BJ (cell line): Measurements from ENCODE around the gene ETHE1. TPM values are rescaled to one million over a fixed set of nuclear protein-coding genes. Genes with fewer than 3 reads are reported as not detected.

Experiments used
- CTCF ChIA-PET: fragments of 350-600 bp; formaldehyde crosslinking; extraction: SDS; loops from one replicate; lab custom pipeline; 2021; ENCODE audit warnings: antibody characterized with exemption, inconsistent platforms; lab: Yijun Ruan, JAX
- POLR2A ChIA-PET: fragments of 300-600 bp; sonication (Branson Sonifier 250); formaldehyde crosslinking; extraction: SDS; loops from one replicate; lab custom pipeline; 2021; ENCODE audit warnings: antibody characterized with exemption; lab: Charles Lee
- DNase-seq: peaks from one replicate; pipeline ENCODE4 v3.0.0-alpha.2; 2011; ENCODE audit warnings: low read depth
- H3K27me3 ChIP-seq: 2 replicates; pipeline ENCODE4 v1.6.0; 2011; ENCODE audit warnings: low read length; ENCODE audit not compliant: control insufficient read depth, insufficient read depth
- H3K36me3 ChIP-seq: 2 replicates; pipeline ENCODE4 v1.5.1; 2011; ENCODE audit warnings: low read length; ENCODE audit not compliant: control insufficient read depth, insufficient read depth
- H3K4me3 ChIP-seq: 2 replicates; pipeline ENCODE4 v1.5.1; 2011; ENCODE audit warnings: low read depth, mild to moderate bottlenecking, control low read depth, low read length
- polyA plus RNA-seq: library from polyadenylated mRNA; depleted of rRNA; stranded (reverse); fragments of >200 nt; gene quantifications from 2 replicates; pipeline ENCODE4 v1.2.3, GENCODE V29; 2011
- TF ChIP-seq, protein P1 (sequence below): IDR thresholded peaks from 2 replicates; pipeline ENCODE4 v1.5.1; 2011; ENCODE audit warnings: low read depth, mild to moderate bottlenecking, control low read depth, inconsistent platforms, low read length, moderate library complexity; ENCODE audit not compliant: insufficient read depth

ETHE1 gene
- polyA plus RNA-seq, 1 experiment = 261 TPM

GRCh38 chr19:43483281-43483680 lies 43.7 kb downstream of the ETHE1 start:
- TF ChIP-seq, protein P1, sequence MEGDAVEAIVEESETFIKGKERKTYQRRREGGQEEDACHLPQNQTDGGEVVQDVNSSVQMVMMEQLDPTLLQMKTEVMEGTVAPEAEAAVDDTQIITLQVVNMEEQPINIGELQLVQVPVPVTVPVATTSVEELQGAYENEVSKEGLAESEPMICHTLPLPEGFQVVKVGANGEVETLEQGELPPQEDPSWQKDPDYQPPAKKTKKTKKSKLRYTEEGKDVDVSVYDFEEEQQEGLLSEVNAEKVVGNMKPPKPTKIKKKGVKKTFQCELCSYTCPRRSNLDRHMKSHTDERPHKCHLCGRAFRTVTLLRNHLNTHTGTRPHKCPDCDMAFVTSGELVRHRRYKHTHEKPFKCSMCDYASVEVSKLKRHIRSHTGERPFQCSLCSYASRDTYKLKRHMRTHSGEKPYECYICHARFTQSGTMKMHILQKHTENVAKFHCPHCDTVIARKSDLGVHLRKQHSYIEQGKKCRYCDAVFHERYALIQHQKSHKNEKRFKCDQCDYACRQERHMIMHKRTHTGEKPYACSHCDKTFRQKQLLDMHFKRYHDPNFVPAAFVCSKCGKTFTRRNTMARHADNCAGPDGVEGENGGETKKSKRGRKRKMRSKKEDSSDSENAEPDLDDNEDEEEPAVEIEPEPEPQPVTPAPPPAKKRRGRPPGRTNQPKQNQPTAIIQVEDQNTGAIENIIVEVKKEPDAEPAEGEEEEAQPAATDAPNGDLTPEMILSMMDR = no peak
- ChIA-PET CTCF (interaction anchor here (1.1 to 2.4 kb wide), 2 partner anchors 36 kb away, joined by 3 to 6 read pairs; no protein-coding TSS in a partner anchor), POLR2A (no interaction called here)
- no peak overlapping the region for H3K4me3 ChIP-seq
- H3K27me3 ChIP-seq = no peaks in the 10 kb centered on the region
- DNase-seq = no peak
- H3K36me3 ChIP-seq = peaks cover 3% of the 10 kb centered on the region; the same call in 1 of the 2 replicates

DNA sequence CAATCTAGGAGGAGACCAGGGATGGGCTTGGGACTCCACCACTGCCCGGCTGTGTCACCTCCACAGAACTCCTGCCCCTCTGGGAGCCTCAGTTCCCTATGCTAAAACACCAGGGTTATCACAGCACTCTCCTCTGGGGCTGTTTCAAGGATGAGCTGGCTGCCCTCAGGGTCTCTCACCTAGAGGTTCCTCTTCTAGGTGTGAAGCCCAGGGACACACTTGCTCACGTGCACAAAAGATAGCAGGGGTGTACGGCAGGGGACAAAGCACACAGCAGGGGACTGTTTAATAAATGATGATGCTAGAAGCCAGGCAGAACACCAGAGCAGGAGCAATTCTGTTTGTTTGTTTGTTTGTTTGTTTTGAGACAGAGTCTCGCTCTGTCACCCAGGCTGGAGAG lies 44.8 kb downstream of the ETHE1 start:
- ChIA-PET CTCF (interaction anchor here (1.1 to 2.4 kb wide), 2 partner anchors 35 to 37 kb away, joined by 3 to 6 read pairs; no protein-coding TSS in a partner anchor), POLR2A (no interaction called here)
- no peak for DNase-seq
- TF ChIP-seq, protein P1 = no peak
- H3K36me3 ChIP-seq = peaks cover 3% of the 10 kb centered on the region; the same call in 1 of the 2 replicates
- no peak overlapping the region for H3K4me3 ChIP-seq
- H3K27me3 ChIP-seq = no peaks in the 10 kb centered on the region

DNA sequence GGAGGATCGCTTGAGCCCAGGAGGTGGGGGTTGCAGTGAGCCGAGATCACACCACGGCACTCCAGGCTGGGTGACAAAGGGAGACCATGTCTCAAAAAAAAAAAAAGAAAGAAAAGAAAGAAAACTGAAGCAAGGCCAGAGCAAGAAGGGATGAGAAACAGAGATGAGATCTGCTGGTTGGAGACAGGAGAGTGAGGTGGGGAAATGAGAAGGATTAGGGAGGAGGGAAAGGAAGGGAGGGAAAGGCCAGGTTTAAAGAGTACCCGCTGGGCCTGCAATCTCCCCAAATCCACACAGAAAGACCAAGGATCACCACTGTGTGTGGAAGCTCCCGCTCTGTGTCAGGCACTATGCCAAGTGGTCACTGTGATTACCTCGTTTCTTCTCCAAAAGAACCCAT lies 45.3 kb downstream of the ETHE1 start:
- CTCF ChIA-PET = no interaction called here
- no peak for DNase-seq
- TF ChIP-seq, protein P1 = no peak
- Histone ChIP-seq H3K36me3 (peaks cover 2% of the 10 kb centered on the region; the same call in 1 of the 2 replicates), H3K27me3 (no peaks in the 10 kb centered on the region), H3K4me3 (no peak overlapping the region)
- POLR2A ChIA-PET = no interaction called here

- ChIA-PET CTCF (interaction anchor here (0.9 to 1.1 kb wide), 2 partner anchors 12 to 34 kb away, joined by 3 read pairs; no protein-coding TSS in a partner anchor), POLR2A (no interaction called here)
- no peak for DNase-seq
- Histone ChIP-seq H3K4me3 (no peak overlapping the region), H3K36me3 (0 out of 2 replicates have a peak, but pooled peaks cover 1% of the 10 kb centered on the region), H3K27me3 (no peaks in the 10 kb centered on the region)
- TF ChIP-seq, protein P1 = no peak
Measured at GRCh38 chr19:43480574-43480973, 46.4 kb downstream of the ETHE1 start.

DNA sequence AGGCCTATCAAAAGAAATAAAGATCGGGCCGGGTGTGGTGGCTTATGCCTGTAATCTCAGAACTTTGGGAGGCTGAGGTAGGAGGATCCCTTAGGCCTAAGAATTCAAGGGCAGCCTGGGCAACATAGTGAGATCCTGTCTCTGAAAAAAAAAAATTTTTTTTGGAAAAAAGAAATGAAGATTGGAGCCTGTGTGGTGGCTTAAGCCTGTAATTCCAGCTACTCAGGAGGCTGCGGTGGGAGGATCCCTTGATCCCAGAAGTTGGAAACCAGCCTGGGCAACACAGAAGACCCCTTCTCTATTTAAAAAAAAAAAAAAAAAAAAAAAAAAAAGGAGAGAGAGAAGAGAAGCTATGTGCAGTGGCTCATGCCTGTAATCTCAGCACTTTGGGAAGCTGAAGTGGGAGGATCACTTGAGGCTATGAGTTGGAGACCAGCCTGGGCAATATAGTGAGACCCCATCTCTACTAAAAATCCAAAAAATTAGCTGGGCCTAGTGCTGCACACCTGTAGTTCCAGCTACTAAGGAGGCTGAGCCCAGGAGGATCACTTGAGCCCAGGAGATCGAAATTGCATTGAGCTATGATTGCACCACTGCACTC lies 46.9 kb downstream of the ETHE1 start:
- Histone ChIP-seq H3K27me3 (no peaks in the 10 kb centered on the region), H3K4me3 (no peak overlapping the region), H3K36me3 (0 out of 2 replicates have a peak, but pooled peaks cover 1% of the 10 kb centered on the region)
- ChIA-PET POLR2A (no interaction called here), CTCF (interaction anchor here (0.9 to 1.1 kb wide), 2 partner anchors 11 to 33 kb away, joined by 3 read pairs; no protein-coding TSS in a partner anchor)
- DNase-seq = no peak
- TF ChIP-seq, protein P1 = no peak
